Pancreas (tissue), 10 donors: ENCODE data around the gene RHOBTB3. TPM values are rescaled to one million over a fixed set of nuclear protein-coding genes. Genes with fewer than 3 reads are reported as not detected.
"Not testable (repeated sequence)": the region's sequence is repeated elsewhere in the genome, so short reads cannot be mapped to it uniquely, and the experiment has no call there.

Source experiments
- ATAC-seq, 4 donors: fragments of 200-7000 bp; cut with Tn5 transposase; one replicate each; pipeline versions ENCODE4 v1.8.0 to v1.9.1; 2020; ENCODE audit warnings: mild to moderate bottlenecking in 4 of 4, moderate library complexity in 4 of 4
- DNase-seq, 6 donors: peaks; one replicate each; pipeline ENCODE4 v3.0.0-alpha.2; 2020
- FAIRE-seq: peaks from 2 replicates; lab custom pipeline; 2012; peaks lifted over from hg19 to GRCh38; lab: Jason Lieb, UNC
- H3K27ac ChIP-seq, 4 donors: fragments of 200-600 bp; sonication (generic); 1 replicate in 3 of 4; 2 replicates in 1 of 4; pipeline versions ENCODE4 v1.5.0 to v1.8.0; 2020
- H3K27me3 ChIP-seq, 4 donors: fragments of 200-600 bp; one replicate each; pipeline ENCODE4 v1.8.0; 2021
- H3K36me3 ChIP-seq, 3 donors: fragments of 200-600 bp; sonication (generic) in 1 of 3; one replicate each; pipeline versions ENCODE4 v1.5.0 to v1.8.0; 2020 to 2021
- H3K4me1 ChIP-seq, 3 donors: fragments of 200-600 bp; one replicate each; pipeline ENCODE4 v1.8.0; 2021
- H3K4me3 ChIP-seq, 4 donors: fragments of 200-600 bp; sonication (generic) in 2 of 4; one replicate each; pipeline versions ENCODE4 v1.5.0 to v1.8.0; 2020 to 2021
- H3K9me3 ChIP-seq, 4 donors: fragments of 200-600 bp; one replicate each; pipeline ENCODE4 v1.8.0; 2021
- CTCF ChIP-seq, 4 donors: fragments of 200-600 bp; sonication (generic) in 3 of 4; IDR thresholded peaks; one replicate each; pipeline versions ENCODE4 v1.5.0 to v1.8.0; 2021; ENCODE audit warnings: antibody characterized with exemption in 4 of 4
- WGBS, 2 donors: extraction: QIAGEN DNeasy Blood & Tissue Kit; methylation state at CpG; one replicate each; pipeline ENCODE4 v1.1.7; 2013; 5-methylcytosine and 5-hydroxymethylcytosine counted together
- intact Hi-C, 3 donors: fragments of 100-400 bp; cut with DNase I; formaldehyde crosslinking; loops; one replicate each; pipeline versions ENCODE4 v1.11.1 to v1.14.2; 2022
- polyA plus RNA-seq, 2 donors: library from polyadenylated mRNA; stranded (reverse); fragments of 200-250 nt; gene quantifications; one replicate each; pipeline ENCODE4 v1.2.3, GENCODE V29; 2013
- total RNA-seq, 6 donors: library from RNA; stranded (reverse); fragmentation: NEBNext Ultra II Directional in 4 of 6; extraction: Animal tissue kit (Norgen Biotek cat#: 25700) in 4 of 6; gene quantifications; one replicate each; pipeline versions ENCODE4 v1.2.1 to v1.2.4, GENCODE V29; 2021 to 2023
- donor health status: healthy with polysubstance abuse.
- donor health status: DM: no; HTN: no; CAD: no; lungs with moderate emphysema.
- donor health status: DM: no; HTN: no; CAD: no.
- donor health status: control.
- donor health status: control.
- donor health status: Bipolar disorder and iron deficiency.
- donor health status: DM: yes; HTN: yes; CAD: no.
- donor health status: DM: no; HTN: no; CAD: no.
- donor health status: DM: no; HTN: no; CAD: no.
- donor health status: DM: yes; HTN: yes; CAD: no.

RHOBTB3 gene
- total and polyA plus RNA-seq, 8 donors, result 32.5 to 190 (median 77.3) TPM

GRCh38 chr5:95711501-95712346, 19.4 kb upstream of the RHOBTB3 start:
- Histone ChIP-seq H3K4me3 (no peak overlapping the region), H3K36me3 (no peaks in the 10 kb centered on the region), H3K27me3 (no peaks in the 10 kb centered on the region), H3K9me3 (no peaks in the 10 kb centered on the region), H3K4me1 (peaks cover 0 to 6% (median 0%) of the 10 kb centered on the region in 3 donors), H3K27ac (no peak overlapping the region)
- ATAC-seq (no peak), DNase-seq (peak in 1 of 6 donors; percentile 55), FAIRE-seq (no peak)
- intact Hi-C loops, result no loop called here
- WGBS, 2 donors, result 91 to 96% methylated on average over 27 of the region's 27 CpGs
- no peak for TF ChIP-seq CTCF (IDR thresholded peaks at IDR 0.05)

- Histone ChIP-seq H3K4me3 (no peak overlapping the region), H3K9me3 (no peaks in the 10 kb centered on the region), H3K27ac (no peak overlapping the region), H3K36me3 (no peaks in the 10 kb centered on the region), H3K27me3 (no peaks in the 10 kb centered on the region), H3K4me1 (peaks cover 0 to 6% (median 0%) of the 10 kb centered on the region in 3 donors)
- DNase-seq, result no peak
- intact Hi-C loops, result no loop called here
- no peak for ATAC-seq
- FAIRE-seq, result no peak
- TF ChIP-seq CTCF (IDR thresholded peaks at IDR 0.05), result no peak
- 91 to 96% methylated on average over 2 of the region's 2 CpGs for WGBS, 2 donors
These were observed 18.7 kb upstream of the RHOBTB3 start for GRCh38 chr5:95712347-95712958.

GRCh38 chr5:95713246-95713645, 17.9 kb upstream of the RHOBTB3 start:
- ATAC-seq, H3K4me3 ChIP-seq, H3K36me3 ChIP-seq, intact Hi-C loops, H3K4me1 ChIP-seq, FAIRE-seq, H3K27ac ChIP-seq, H3K27me3 ChIP-seq, DNase-seq, H3K9me3 ChIP-seq: not testable (repeated sequence)
- WGBS, 2 donors, result 91 to 94% methylated on average over 4 to 5 of the region's 5 CpGs

GRCh38 chr5:95713960-95714710, 17.0 kb upstream of the RHOBTB3 start:
- intact Hi-C loops, result no loop called here
- 56 to 59% methylated on average over 4 of the region's 4 CpGs for WGBS, 2 donors
- Histone ChIP-seq H3K36me3 (no peaks in the 10 kb centered on the region), H3K4me1 (peaks cover 0 to 6% (median 0%) of the 10 kb centered on the region in 3 donors), H3K27ac (no peak overlapping the region), H3K4me3 (no peak overlapping the region), H3K27me3 (no peaks in the 10 kb centered on the region), H3K9me3 (no peaks in the 10 kb centered on the region)
- ATAC-seq, result peak in 3 of 4 donors; percentile 39 to 67 (median 47)
- FAIRE-seq, result no peak
- no peak for TF ChIP-seq CTCF (IDR thresholded peaks at IDR 0.05)
- DNase-seq, result no peak

GRCh38 chr5:95715799-95716461, 15.2 kb upstream of the RHOBTB3 start:
- intact Hi-C loops, result no loop called here
- no peaks in the 10 kb centered on the region for H3K9me3 ChIP-seq
- peaks cover 0 to 20% (median 13%) of the 10 kb centered on the region in 3 donors for H3K4me1 ChIP-seq
- WGBS, 2 donors, result 93 to 94% methylated on average over 5 of the region's 5 CpGs
- no peak for TF ChIP-seq CTCF (IDR thresholded peaks at IDR 0.05)
- FAIRE-seq, result no peak
- no peaks in the 10 kb centered on the region for H3K36me3 ChIP-seq
- no peak overlapping the region for H3K4me3 ChIP-seq
- no peak for ATAC-seq
- no peaks in the 10 kb centered on the region for H3K27me3 ChIP-seq
- DNase-seq, result no peak
- H3K27ac ChIP-seq, result no peak overlapping the region
